Glutamatergic neuron (in vitro differentiated cells): ENCODE results near the gene PI4K2B. TPM values are rescaled to one million over a fixed set of nuclear protein-coding genes. Genes with fewer than 3 reads are reported as not detected.
"Not testable (repeated sequence)": the region's sequence is repeated elsewhere in the genome, so short reads cannot be mapped to it uniquely, and the experiment has no call there.

Source experiments
- DNase-seq: peaks from one replicate; pipeline ENCODE4 v3.0.0; 2022
- H3K27ac Mint-ChIP-seq: one replicate; pipeline ENCODE4 v1.8.0; 2020; ENCODE audit warnings: mild to moderate bottlenecking, mixed read lengths, inconsistent platforms; ENCODE audit not compliant: unreplicated experiment
- H3K27me3 Mint-ChIP-seq: one replicate; pipeline ENCODE4 v1.8.0; 2020; ENCODE audit warnings: mild to moderate bottlenecking, moderate library complexity, mixed read lengths, inconsistent platforms; ENCODE audit not compliant: unreplicated experiment
- H3K36me3 Mint-ChIP-seq: one replicate; pipeline ENCODE4 v1.8.0; 2020; ENCODE audit warnings: mild to moderate bottlenecking, mixed read lengths, inconsistent platforms; ENCODE audit not compliant: unreplicated experiment
- H3K4me1 Mint-ChIP-seq: one replicate; pipeline ENCODE4 v1.8.0; 2020; ENCODE audit warnings: mild to moderate bottlenecking, low read depth, mixed read lengths, inconsistent platforms; ENCODE audit not compliant: unreplicated experiment
- H3K4me3 Mint-ChIP-seq: one replicate; pipeline ENCODE4 v1.8.0; 2020; ENCODE audit warnings: mild to moderate bottlenecking, mixed read lengths, inconsistent platforms; ENCODE audit not compliant: unreplicated experiment
- H3K9me3 Mint-ChIP-seq: one replicate; pipeline ENCODE4 v1.8.0; 2020; ENCODE audit warnings: mild to moderate bottlenecking, moderate library complexity, mixed read lengths, inconsistent platforms; ENCODE audit not compliant: unreplicated experiment
- CTCF ChIP-seq: fragments of 200-600 bp; sonication (generic); IDR thresholded peaks from one replicate; pipeline ENCODE4 v1.5.0; 2021; ENCODE audit not compliant: partially characterized antibody, unreplicated experiment
- total RNA-seq: library from RNA; stranded (reverse); fragmentation: NEBNext Ultra II Directional; extraction: Animal tissue kit (Norgen Biotek cat#: 25700); gene quantifications from one replicate; pipeline ENCODE4 v1.2.1, GENCODE V29; 2021; ENCODE audit not compliant: unreplicated experiment

Gene PI4K2B
- total RNA-seq, 1 donor from 2014 or later = 2.9 TPM

- TF ChIP-seq CTCF = no peak
- no peaks in the 10 kb centered on the region for H3K9me3 Mint-ChIP-seq
- H3K27me3 Mint-ChIP-seq = no peaks in the 10 kb centered on the region
- H3K4me3 Mint-ChIP-seq = no peak overlapping the region
- no peak overlapping the region for H3K27ac Mint-ChIP-seq
- no peaks in the 10 kb centered on the region for H3K36me3 Mint-ChIP-seq
- no peaks in the 10 kb centered on the region for H3K4me1 Mint-ChIP-seq
- DNase-seq = no peak
These were observed 24.1 kb upstream of the PI4K2B start for GRCh38 chr4:25209702-25210101.

- no peak for DNase-seq
- Mint-ChIP-seq H3K9me3 (peaks cover 3% of the 10 kb centered on the region), H3K4me3 (no peak overlapping the region), H3K36me3 (no peaks in the 10 kb centered on the region), H3K27me3 (no peaks in the 10 kb centered on the region), H3K27ac (no peak overlapping the region), H3K4me1 (no peaks in the 10 kb centered on the region)
- TF ChIP-seq CTCF = no peak
These were observed 22.1 kb upstream of the PI4K2B start for GRCh38 chr4:25211721-25212120.

- Mint-ChIP-seq H3K36me3 (no peaks in the 10 kb centered on the region), H3K27me3 (no peaks in the 10 kb centered on the region), H3K27ac (no peak overlapping the region), H3K4me3 (no peak overlapping the region), H3K9me3 (peaks cover 3% of the 10 kb centered on the region), H3K4me1 (no peaks in the 10 kb centered on the region)
- DNase-seq = no peak
- TF ChIP-seq CTCF = no peak
These were observed 21.0 kb upstream of the PI4K2B start for GRCh38 chr4:25212822-25213221.

- no peak for DNase-seq
- H3K36me3 Mint-ChIP-seq = no peaks in the 10 kb centered on the region
- H3K27me3 Mint-ChIP-seq = no peaks in the 10 kb centered on the region
- peaks cover 3% of the 10 kb centered on the region for H3K9me3 Mint-ChIP-seq
- TF ChIP-seq CTCF = no peak
- H3K4me3 Mint-ChIP-seq = no peak overlapping the region
- H3K4me1 Mint-ChIP-seq = no peaks in the 10 kb centered on the region
- no peak overlapping the region for H3K27ac Mint-ChIP-seq
These were observed 20.4 kb upstream of the PI4K2B start for GRCh38 chr4:25213347-25213979.

- not testable (repeated sequence) for H3K4me3 Mint-ChIP-seq, DNase-seq, H3K36me3 Mint-ChIP-seq, H3K9me3 Mint-ChIP-seq, H3K27ac Mint-ChIP-seq, H3K4me1 Mint-ChIP-seq, H3K27me3 Mint-ChIP-seq
These were observed 19.1 kb upstream of the PI4K2B start for GRCh38 chr4:25214750-25215149.

- H3K27me3 Mint-ChIP-seq = peaks cover 2% of the 10 kb centered on the region
- no peaks in the 10 kb centered on the region for H3K4me1 Mint-ChIP-seq
- H3K4me3 Mint-ChIP-seq = no peak overlapping the region
- no peak for TF ChIP-seq CTCF
- no peak overlapping the region for H3K27ac Mint-ChIP-seq
- DNase-seq = no peak
- H3K9me3 Mint-ChIP-seq = peaks cover 3% of the 10 kb centered on the region
- H3K36me3 Mint-ChIP-seq = peaks cover 5% of the 10 kb centered on the region
These were observed 18.3 kb upstream of the PI4K2B start for GRCh38 chr4:25215511-25215910.
